IMR-90 (cell line): Measurements from ENCODE around the gene FANK1. TPM values are rescaled to one million over a fixed set of nuclear protein-coding genes. Genes with fewer than 3 reads are reported as not detected.

ENCODE experiments used
- ATAC-seq: fragments of 200-7000 bp; cut with Tn5 transposase; 2 replicates; pipeline ENCODE4 v1.9.1; 2020; ENCODE audit warnings: low read depth, mild to moderate bottlenecking, moderate library complexity
- BruUV-seq: library from RNA; stranded (reverse); fragments of 400-500 nt; replicated peaks from 2 replicates; lab custom pipeline; 2021; lab: Mats Ljungman, UMichigan
- CTCF ChIA-PET: fragments of 300-600 bp; formaldehyde crosslinking; extraction: SDS; loops from one replicate; lab custom pipeline; 2021; ENCODE audit warnings: antibody characterized with exemption; lab: Yijun Ruan, JAX
- POLR2A ChIA-PET: fragments of 300-600 bp; sonication (Branson Sonifier 250); formaldehyde crosslinking; loops from one replicate; lab custom pipeline; 2022; ENCODE audit warnings: antibody characterized with exemption; ENCODE audit not compliant: unreplicated experiment; lab: Charles Lee
- DNase-seq: peaks from one replicate; pipeline ENCODE4 v3.0.0; 2013
- H2AFZ ChIP-seq: replicated peaks from 2 replicates; pipeline ENCODE3; 2013; ENCODE audit warnings: low read length, mild to moderate bottlenecking; ENCODE audit not compliant: poor library complexity
- H2AK5ac ChIP-seq: 2 replicates; pipeline ENCODE4 v1.6.1; 2013; ENCODE audit warnings: low read depth, low read length, inconsistent platforms
- H2AK9ac ChIP-seq: replicated peaks from 2 replicates; pipeline ENCODE3; 2013; ENCODE audit warnings: mild to moderate bottlenecking, low read depth, low read length, moderate library complexity; ENCODE audit not compliant: poor library complexity
- H2BK120ac ChIP-seq: 2 replicates; pipeline ENCODE4 v1.6.1; 2013; ENCODE audit warnings: low read depth, low read length, inconsistent platforms
- H2BK15ac ChIP-seq: 3 replicates; pipeline ENCODE4 v1.6.1; 2013; ENCODE audit warnings: low read depth, low read length, inconsistent platforms
- H2BK20ac ChIP-seq: 2 replicates; pipeline ENCODE4 v1.6.1; 2013; ENCODE audit warnings: low read depth, mild to moderate bottlenecking, inconsistent platforms, low read length, moderate library complexity
- H2BK5ac ChIP-seq: 2 replicates; pipeline ENCODE4 v1.6.1; 2013; ENCODE audit warnings: mild to moderate bottlenecking, low read depth, low read length, inconsistent platforms; ENCODE audit not compliant: poor library complexity, severe bottlenecking
- H3K14ac ChIP-seq: replicated peaks from 2 replicates; pipeline ENCODE4 v1.6.1; 2013; ENCODE audit warnings: low read depth, low read length, inconsistent platforms
- H3K18ac ChIP-seq: 2 replicates; pipeline ENCODE4 v1.6.1; 2013; ENCODE audit warnings: low read depth, low read length, control low read depth
- H3K23ac ChIP-seq: 2 replicates; pipeline ENCODE4 v1.6.1; 2013; ENCODE audit warnings: low read depth, low read length, inconsistent platforms
- H3K27ac ChIP-seq: 2 replicates; pipeline ENCODE4 v1.5.1; 2013; ENCODE audit warnings: mild to moderate bottlenecking, control low read depth, low read length; ENCODE audit not compliant: insufficient read depth
- H3K27me3 ChIP-seq: 2 replicates; pipeline ENCODE4 v1.6.1; 2013; ENCODE audit warnings: low read length; ENCODE audit not compliant: control insufficient read depth, insufficient read depth
- H3K36me3 ChIP-seq: 2 replicates; pipeline ENCODE4 v1.6.1; 2013; ENCODE audit warnings: low read length, mixed read lengths; ENCODE audit not compliant: control insufficient read depth, insufficient read depth
- H3K4ac ChIP-seq: 2 replicates; pipeline ENCODE4 v1.6.1; 2013; ENCODE audit warnings: low read depth, low read length, inconsistent platforms
- H3K4me1 ChIP-seq: 2 replicates; pipeline ENCODE4 v1.6.1; 2013; ENCODE audit warnings: low read length, mixed read lengths; ENCODE audit not compliant: control insufficient read depth, insufficient read depth
- H3K4me2 ChIP-seq: 2 replicates; pipeline ENCODE4 v1.6.1; 2013; ENCODE audit warnings: low read depth, mild to moderate bottlenecking, control low read depth, low read length, moderate library complexity
- H3K4me3 ChIP-seq: 2 replicates; pipeline ENCODE4 v1.5.1; 2013; ENCODE audit warnings: low read depth, mild to moderate bottlenecking, control low read depth, low read length, moderate library complexity; ENCODE audit not compliant: insufficient read depth
- H3K56ac ChIP-seq: 2 replicates; pipeline ENCODE4 v1.6.1; 2013; ENCODE audit warnings: low read length, inconsistent platforms; ENCODE audit not compliant: insufficient read depth; ENCODE audit errors: extremely low read depth
- H3K79me1 ChIP-seq, 2 experiments: 2 replicates each; pipeline ENCODE4 v1.6.1; 2013; ENCODE audit warnings: low read length in 2 of 2, inconsistent platforms in 1 of 2, low read depth in 1 of 2
- H3K9ac ChIP-seq: 2 replicates; pipeline ENCODE4 v1.6.1; 2013; ENCODE audit warnings: low read depth, low read length, control low read depth
- H3K9me1 ChIP-seq: 2 replicates; pipeline ENCODE4 v1.6.1; 2013; ENCODE audit warnings: low read length, inconsistent platforms; ENCODE audit not compliant: insufficient read depth
- H3K9me3 ChIP-seq: 2 replicates; pipeline ENCODE4 v1.6.1; 2013; ENCODE audit warnings: low read length; ENCODE audit not compliant: control insufficient read depth, insufficient read depth
- H4K20me1 ChIP-seq: 2 replicates; pipeline ENCODE4 v1.6.1; 2013; ENCODE audit warnings: low read length, inconsistent platforms; ENCODE audit not compliant: insufficient read depth
- H4K5ac ChIP-seq: 2 replicates; pipeline ENCODE4 v1.6.1; 2013; ENCODE audit warnings: mild to moderate bottlenecking, low read depth, low read length, control low read depth
- H4K8ac ChIP-seq, 2 experiments: 2 replicates each; pipeline ENCODE4 v1.6.1; 2013; ENCODE audit warnings: low read depth in 2 of 2, low read length in 2 of 2, control low read depth in 1 of 2, inconsistent platforms in 1 of 2
- H4K91ac ChIP-seq: 2 replicates; pipeline ENCODE4 v1.6.1; 2013; ENCODE audit warnings: low read depth, low read length, inconsistent platforms; ENCODE audit not compliant: insufficient read depth
- BHLHE40 ChIP-seq: fragments of 150-350 bp; IDR thresholded peaks from 2 replicates; pipeline ENCODE4 v1.6.1; 2016; ENCODE audit warnings: mild to moderate bottlenecking, low read depth, low read length
- CEBPB ChIP-seq: IDR thresholded peaks from 2 replicates; pipeline ENCODE4 v1.6.1; 2012; ENCODE audit warnings: low read depth, low read length, improper control_type of control experiment
- CHD1 ChIP-seq: IDR thresholded peaks from 2 replicates; pipeline ENCODE4 v1.6.1; 2012; ENCODE audit warnings: low read depth, low read length, improper control_type of control experiment
- ELK1 ChIP-seq: fragments of 150-350 bp; IDR thresholded peaks from 2 replicates; pipeline ENCODE4 v1.6.1; 2016; ENCODE audit warnings: low read depth, mild to moderate bottlenecking, low read length, moderate library complexity, borderline replicate concordance
- FOS ChIP-seq: fragments of 150-350 bp; IDR thresholded peaks from 2 replicates; pipeline ENCODE4 v1.6.1; 2016; ENCODE audit warnings: low read depth, low read length
- MAFK ChIP-seq: IDR thresholded peaks from 2 replicates; pipeline ENCODE4 v1.6.1; 2012; ENCODE audit warnings: low read depth, low read length, improper control_type of control experiment
- MAZ ChIP-seq: IDR thresholded peaks from 2 replicates; pipeline ENCODE4 v1.6.1; 2012; ENCODE audit warnings: low read depth, mild to moderate bottlenecking, low read length, improper control_type of control experiment, moderate library complexity, borderline replicate concordance
- MXI1 ChIP-seq: IDR thresholded peaks from 2 replicates; pipeline ENCODE4 v1.6.1; 2012; ENCODE audit warnings: low read depth, mild to moderate bottlenecking, low read length, moderate library complexity, borderline replicate concordance
- NFE2L2 ChIP-seq: fragments of 150-350 bp; IDR thresholded peaks from 2 replicates; pipeline ENCODE4 v1.6.1; 2016; ENCODE audit warnings: low read depth, mild to moderate bottlenecking, low read length
- POLR2A ChIP-seq: IDR thresholded peaks from 2 replicates; pipeline ENCODE4 v1.6.1; 2012; ENCODE audit warnings: mild to moderate bottlenecking, low read depth, low read length
- RAD21 ChIP-seq: IDR thresholded peaks from 2 replicates; pipeline ENCODE4 v1.6.1; 2012; ENCODE audit warnings: low read length, improper control_type of control experiment
- RCOR1 ChIP-seq: IDR thresholded peaks from 2 replicates; pipeline ENCODE4 v1.6.1; 2012; ENCODE audit warnings: mild to moderate bottlenecking, low read length, improper control_type of control experiment; ENCODE audit not compliant: insufficient replicate concordance
- RFX5 ChIP-seq: IDR thresholded peaks from 2 replicates; pipeline ENCODE4 v1.8.0; 2012; ENCODE audit warnings: low read depth, mild to moderate bottlenecking, low read length, moderate library complexity
- SMC3 ChIP-seq: fragments of 150-350 bp; IDR thresholded peaks from 2 replicates; pipeline ENCODE4 v1.6.1; 2016; ENCODE audit warnings: low read depth, mild to moderate bottlenecking, antibody characterized with exemption, low read length, moderate library complexity
- WGBS, 2 experiments: methylation state at CpG; one replicate each; pipeline versions ENCODE4 v1.1.5 to v1.1.7; 2013; ENCODE audit warnings: missing lambda C conversion rate in 2 of 2; ENCODE audit not compliant: insufficient read length in 1 of 2; ENCODE audit errors: extremely low coverage in 2 of 2; 5-methylcytosine and 5-hydroxymethylcytosine counted together
- dilution Hi-C: fragments of 300-500 bp; cut with HindIII; formaldehyde crosslinking; loops from one replicate; pipeline ENCODE4 v1.14.3; 2018; ENCODE audit warnings: low sequenced_read_pairs; ENCODE audit not compliant: unreplicated experiment
- in situ Hi-C: fragments of 300-500 bp; cut with MboI; formaldehyde crosslinking; loops from 3 replicates; pipeline ENCODE4 v1.14.3; 2019; ENCODE audit warnings: low sequenced_read_pairs, inconsistent platforms, mixed read lengths
- intact Hi-C: fragments of 100-400 bp; cut with micrococcal nuclease; formaldehyde crosslinking; loops from 2 replicates; pipeline ENCODE4 v1.10.0; 2022
- polyA plus RNA-seq, 3 experiments: library from polyadenylated mRNA; depleted of rRNA; stranded (reverse); fragments of >200 nt; gene quantifications; 2 replicates each; pipeline ENCODE4 v1.2.3, GENCODE V29; 2012; ENCODE audit warnings: low replicate concordance in 1 of 3
- total RNA-seq: library from RNA; depleted of rRNA; stranded (reverse); fragments of >200 nt; gene quantifications from 2 replicates; pipeline ENCODE4 v1.2.3, GENCODE V29; 2012
- TF ChIP-seq, protein P1 (sequence below): fragments of 150-350 bp; IDR thresholded peaks from 2 replicates; pipeline ENCODE4 v1.6.1; 2017; ENCODE audit warnings: mild to moderate bottlenecking, antibody characterized with exemption, low read length, low read depth
- TF ChIP-seq, protein P2 (sequence below): conservative IDR thresholded peaks from 2 replicates; pipeline ENCODE4 v1.5.1; 2012; ENCODE audit warnings: mild to moderate bottlenecking, low read depth, low read length, improper control_type of control experiment

FANK1 gene
- total and polyA plus RNA-seq, 2 of the 4 experiments (the other 2 are of a cell fraction), result 0.90 to 2.2 TPM

- H3K18ac ChIP-seq, result no peak overlapping the region
- ATAC-seq (no peak), DNase-seq (no peak)
- no peak overlapping the region for H4K8ac ChIP-seq
- dilution Hi-C loops, result no loop called here
- H3K27me3 ChIP-seq, result no peaks in the 10 kb centered on the region
- no peak overlapping the region for H3K27ac ChIP-seq
- no peak overlapping the region for H2BK20ac ChIP-seq
- no peak overlapping the region for H2AK5ac ChIP-seq
- in situ Hi-C loops, result no loop called here
- H3K9ac ChIP-seq, result no peak overlapping the region
- no peaks in the 10 kb centered on the region for H3K9me1 ChIP-seq
- peaks cover 22% of the 10 kb centered on the region for H3K9me3 ChIP-seq
- intact Hi-C loops, result no loop called here
- H3K23ac ChIP-seq, result no peak overlapping the region
- H2BK5ac ChIP-seq, result no peak overlapping the region
- WGBS, 2 experiments, result no CpG with 5 or more reads among the region's 1 CpG
- POLR2A ChIA-PET, result no interaction called here
- no peak overlapping the region for H3K14ac ChIP-seq
- no peak overlapping the region for H2BK120ac ChIP-seq
- H3K56ac ChIP-seq, result no peak overlapping the region
- H3K4ac ChIP-seq, result no peak overlapping the region
- H3K79me1 ChIP-seq, result no peaks in the 10 kb centered on the region
- no peak overlapping the region for H4K5ac ChIP-seq
- H3K4me1 ChIP-seq, result no peaks in the 10 kb centered on the region
- H4K20me1 ChIP-seq, result no peaks in the 10 kb centered on the region
- H2AK9ac ChIP-seq, result no peak overlapping the region
- no peak overlapping the region for H2AFZ ChIP-seq
- TF ChIP-seq MAZ (no peak), MAFK (no peak), ELK1 (no peak), CEBPB (no peak), CHD1 (no peak), RFX5 (no peak), RAD21 (no peak), POLR2A (no peak), FOS (no peak), RCOR1 (no peak), SMC3 (no peak), MXI1 (no peak), BHLHE40 (no peak), NFE2L2 (no peak)
- TF ChIP-seq, protein P1, sequence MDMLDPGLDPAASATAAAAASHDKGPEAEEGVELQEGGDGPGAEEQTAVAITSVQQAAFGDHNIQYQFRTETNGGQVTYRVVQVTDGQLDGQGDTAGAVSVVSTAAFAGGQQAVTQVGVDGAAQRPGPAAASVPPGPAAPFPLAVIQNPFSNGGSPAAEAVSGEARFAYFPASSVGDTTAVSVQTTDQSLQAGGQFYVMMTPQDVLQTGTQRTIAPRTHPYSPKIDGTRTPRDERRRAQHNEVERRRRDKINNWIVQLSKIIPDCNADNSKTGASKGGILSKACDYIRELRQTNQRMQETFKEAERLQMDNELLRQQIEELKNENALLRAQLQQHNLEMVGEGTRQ, result no peak
- TF ChIP-seq, protein P2, sequence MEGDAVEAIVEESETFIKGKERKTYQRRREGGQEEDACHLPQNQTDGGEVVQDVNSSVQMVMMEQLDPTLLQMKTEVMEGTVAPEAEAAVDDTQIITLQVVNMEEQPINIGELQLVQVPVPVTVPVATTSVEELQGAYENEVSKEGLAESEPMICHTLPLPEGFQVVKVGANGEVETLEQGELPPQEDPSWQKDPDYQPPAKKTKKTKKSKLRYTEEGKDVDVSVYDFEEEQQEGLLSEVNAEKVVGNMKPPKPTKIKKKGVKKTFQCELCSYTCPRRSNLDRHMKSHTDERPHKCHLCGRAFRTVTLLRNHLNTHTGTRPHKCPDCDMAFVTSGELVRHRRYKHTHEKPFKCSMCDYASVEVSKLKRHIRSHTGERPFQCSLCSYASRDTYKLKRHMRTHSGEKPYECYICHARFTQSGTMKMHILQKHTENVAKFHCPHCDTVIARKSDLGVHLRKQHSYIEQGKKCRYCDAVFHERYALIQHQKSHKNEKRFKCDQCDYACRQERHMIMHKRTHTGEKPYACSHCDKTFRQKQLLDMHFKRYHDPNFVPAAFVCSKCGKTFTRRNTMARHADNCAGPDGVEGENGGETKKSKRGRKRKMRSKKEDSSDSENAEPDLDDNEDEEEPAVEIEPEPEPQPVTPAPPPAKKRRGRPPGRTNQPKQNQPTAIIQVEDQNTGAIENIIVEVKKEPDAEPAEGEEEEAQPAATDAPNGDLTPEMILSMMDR, result no peak
- no peak overlapping the region for H4K91ac ChIP-seq
- CTCF ChIA-PET, result no interaction called here
- no TSS peak for BruUV-seq
- no peak overlapping the region for H3K4me3 ChIP-seq
- no peak overlapping the region for H2BK15ac ChIP-seq
- no peaks in the 10 kb centered on the region for H3K36me3 ChIP-seq
- H3K4me2 ChIP-seq, result no peak overlapping the region
Observed at GRCh38 chr10:125951290-125951689, 54.9 kb downstream of the FANK1 start.
